CD14-positive monocyte (primary cell): ENCODE data around the gene YTHDF1. TPM values are rescaled to one million over a fixed set of nuclear protein-coding genes. Genes with fewer than 3 reads are reported as not detected.
A peak's percentile ranks its signal among the peaks of the same experiment; 100 is the strongest.

Experiments
- DNase-seq, 3 donors: peaks; one replicate each; pipeline ENCODE4 v3.0.0-alpha.2; 2011 to 2022
- H2AFZ ChIP-seq: 2 replicates; pipeline ENCODE4 v1.6.0; 2012; ENCODE audit warnings: mild to moderate bottlenecking, low read depth, low read length, inconsistent platforms; ENCODE audit not compliant: insufficient read depth, poor library complexity, severe bottlenecking
- H3K27ac ChIP-seq, 2 donors: 1 replicate in 1 of 2; 2 replicates in 1 of 2; pipeline ENCODE4 v1.5.1; 2012 to 2013; ENCODE audit warnings: low read length in 2 of 2, control low read depth in 1 of 2, inconsistent platforms in 1 of 2, low read depth in 1 of 2, mild to moderate bottlenecking in 1 of 2
- H3K27me3 ChIP-seq, 2 donors: one replicate each; pipeline versions ENCODE4 v1.6.0 to v1.6.1; 2011 to 2013; ENCODE audit warnings: low read length in 2 of 2; ENCODE audit not compliant: control insufficient read depth in 2 of 2, insufficient read depth in 2 of 2
- H3K36me3 ChIP-seq, 2 donors: replicated peaks in 1 of 2; 1 replicate in 1 of 2; 2 replicates in 1 of 2; pipeline versions ENCODE4 v1.5.1 to v1.6.1; 2012 to 2013; ENCODE audit warnings: low read length in 2 of 2, control low read depth in 1 of 2, inconsistent platforms in 1 of 2, mild to moderate bottlenecking in 1 of 2; ENCODE audit not compliant: insufficient read depth in 2 of 2, control insufficient read depth in 1 of 2
- H3K4me1 ChIP-seq, 2 donors: 1 replicate in 1 of 2; 2 replicates in 1 of 2; pipeline versions ENCODE4 v1.5.1 to v1.6.1; 2012 to 2013; ENCODE audit warnings: low read length in 2 of 2, control low read depth in 1 of 2, inconsistent platforms in 1 of 2, mild to moderate bottlenecking in 1 of 2, moderate library complexity in 1 of 2; ENCODE audit not compliant: insufficient read depth in 2 of 2, control insufficient read depth in 1 of 2
- H3K4me2 ChIP-seq: replicated peaks from 2 replicates; pipeline ENCODE3; 2012; ENCODE audit warnings: low read length, moderate library complexity, mild to moderate bottlenecking; ENCODE audit not compliant: poor library complexity, severe bottlenecking; ENCODE audit errors: extremely low read depth
- H3K4me3 ChIP-seq, 3 experiments: fragments of 200-600 bp in 1 of 3; sonication (generic) in 1 of 3; replicated peaks in 1 of 3; 1 replicate in 2 of 3; 2 replicates in 1 of 3; pipeline ENCODE4 v1.5.1; 2011 to 2013; ENCODE audit warnings: low read length in 3 of 3, mild to moderate bottlenecking in 3 of 3, control low read depth in 2 of 3, low read depth in 2 of 3, inconsistent platforms in 1 of 3, moderate library complexity in 1 of 3
- H3K79me2 ChIP-seq: 2 replicates; pipeline ENCODE4 v1.6.0; 2012; ENCODE audit warnings: mild to moderate bottlenecking, control low read depth, inconsistent platforms, low read length, moderate library complexity; ENCODE audit not compliant: insufficient read depth
- H3K9ac ChIP-seq: 2 replicates; pipeline ENCODE4 v1.6.0; 2017; ENCODE audit warnings: low read length, mild to moderate bottlenecking; ENCODE audit not compliant: insufficient read depth, poor library complexity, severe bottlenecking
- H3K9me3 ChIP-seq, 2 donors: replicated peaks in 1 of 2; 1 replicate in 1 of 2; 2 replicates in 1 of 2; pipeline versions ENCODE4 v1.5.1 to v1.6.1; 2012 to 2013; ENCODE audit warnings: low read length in 2 of 2, control low read depth in 1 of 2; ENCODE audit not compliant: control insufficient read depth in 1 of 2, insufficient read depth in 1 of 2
- H4K20me1 ChIP-seq: 2 replicates; pipeline ENCODE4 v1.6.0; 2012; ENCODE audit warnings: mild to moderate bottlenecking, low read length, control low read depth, moderate library complexity; ENCODE audit not compliant: insufficient read depth
- H3K27ac Mint-ChIP-seq, 7 donors: one replicate each; pipeline ENCODE4 v1.8.0; 2020; ENCODE audit warnings: mild to moderate bottlenecking in 7 of 7, mixed read lengths in 7 of 7, moderate library complexity in 6 of 7, inconsistent platforms in 2 of 7
- H3K27me3 Mint-ChIP-seq, 3 donors: one replicate each; pipeline ENCODE4 v1.8.0; 2021 to 2022; ENCODE audit warnings: low read depth in 3 of 3, mild to moderate bottlenecking in 3 of 3, mixed read lengths in 3 of 3, moderate library complexity in 3 of 3, inconsistent platforms in 1 of 3
- H3K36me3 Mint-ChIP-seq, 2 donors: one replicate each; pipeline ENCODE4 v1.8.0; 2020; ENCODE audit warnings: mixed read lengths in 2 of 2, inconsistent platforms in 1 of 2, mild to moderate bottlenecking in 1 of 2
- H3K4me1 Mint-ChIP-seq: one replicate; pipeline ENCODE4 v1.8.0; 2020; ENCODE audit warnings: mild to moderate bottlenecking, mixed read lengths
- H3K4me3 Mint-ChIP-seq, 2 donors: one replicate each; pipeline ENCODE4 v1.8.0; 2020; ENCODE audit warnings: mild to moderate bottlenecking in 2 of 2, mixed read lengths in 2 of 2, moderate library complexity in 1 of 2
- H3K9me3 Mint-ChIP-seq, 7 donors: one replicate each; pipeline ENCODE4 v1.8.0; 2020 to 2022; ENCODE audit warnings: mixed read lengths in 7 of 7, mild to moderate bottlenecking in 6 of 7, moderate library complexity in 6 of 7, inconsistent platforms in 2 of 7
- CTCF ChIP-seq: fragments of 200-600 bp; IDR thresholded peaks from one replicate; pipeline ENCODE4 v1.8.0; 2022; ENCODE audit warnings: antibody characterized with exemption, mild to moderate bottlenecking
- whole genome bisulfite sequencing: methylation state at CpG from one replicate; pipeline ENCODE4 v1.1.5; 2013; ENCODE audit warnings: missing lambda C conversion rate; ENCODE audit not compliant: insufficient coverage; 5-methylcytosine and 5-hydroxymethylcytosine counted together
- intact Hi-C, 2 donors: fragments of 100-400 bp; cut with micrococcal nuclease; formaldehyde crosslinking; loops; one replicate each; pipeline versions ENCODE4 v1.15.0 to v1.15.1; 2023
- polyA plus RNA-seq, 3 donors: library from polyadenylated mRNA; depleted of rRNA in 1 of 3; unstranded in 2 of 3; stranded (reverse) in 1 of 3; fragments of 300-500 nt in 2 of 3; fragments of >200 nt in 1 of 3; fragmentation: Illumina TruSeq in 2 of 3; gene quantifications; 1 replicate in 2 of 3; 2 replicates in 1 of 3; pipeline ENCODE4 v1.2.3, GENCODE V29; 2012 to 2021

The YTHDF1 gene
- polyA plus RNA-seq, 3 donors, result 18.0 to 33.4 (median 25.9) TPM

DNA sequence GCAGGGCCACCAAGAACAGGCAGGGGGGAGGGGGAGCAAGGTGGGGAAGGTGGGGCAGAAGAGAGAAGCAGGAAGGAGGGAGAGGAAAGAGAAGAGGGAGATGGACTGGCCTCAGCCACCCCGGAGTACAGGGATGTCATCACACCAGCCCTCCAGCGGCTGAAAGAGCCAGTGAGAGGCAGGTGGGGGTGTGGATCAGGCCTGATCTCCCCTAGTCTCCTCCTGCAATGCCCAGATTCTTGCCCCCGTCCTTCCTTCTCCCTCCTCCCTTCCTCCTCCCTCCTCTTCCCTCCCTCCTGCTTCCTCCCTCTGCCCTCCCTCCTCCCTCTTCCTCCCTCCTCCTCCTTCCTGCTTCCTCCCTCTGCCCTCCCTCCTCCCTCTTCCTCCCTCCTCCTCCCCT lies 61.5 kb downstream of the YTHDF1 start:
- Mint-ChIP-seq H3K27ac (no peak overlapping the region), H3K4me3 (no peak overlapping the region), H3K27me3 (peaks cover 2 to 17% (median 12%) of the 10 kb centered on the region in 3 donors), H3K36me3 (no peaks in the 10 kb centered on the region), H3K9me3 (peaks cover 0 to 3% (median 0%) of the 10 kb centered on the region in 7 donors), H3K4me1 (no peaks in the 10 kb centered on the region)
- Histone ChIP-seq H3K36me3 (no peaks in the 10 kb centered on the region), H3K4me3 (no peak overlapping the region), H3K27ac (no peak overlapping the region), H3K4me2 (no peak overlapping the region), H3K27me3 (peaks cover 0 to 4% of the 10 kb centered on the region in 2 donors), H3K9ac (no peak overlapping the region), H4K20me1 (no peaks in the 10 kb centered on the region), H3K79me2 (no peaks in the 10 kb centered on the region), H2AFZ (no peak overlapping the region), H3K9me3 (no peaks in the 10 kb centered on the region), H3K4me1 (no peaks in the 10 kb centered on the region)
- no peak for TF ChIP-seq CTCF
- no peak for DNase-seq
- 17% methylated on average over 1 of the region's 3 CpGs for WGBS
- intact Hi-C loops, result no loop called here

GRCh38 chr20:63153254-63154221 lies 62.4 kb downstream of the YTHDF1 start:
- Mint-ChIP-seq H3K9me3 (peaks cover 0 to 4% (median under 1%) of the 10 kb centered on the region in 7 donors), H3K27me3 (peaks cover 2 to 19% (median 12%) of the 10 kb centered on the region in 3 donors)
- no peak overlapping the region for H3K4me3 ChIP-seq

More at GRCh38 chr20:63153254-63154221, 62.4 kb downstream of the YTHDF1 start:
- Mint-ChIP-seq H3K36me3 (no peaks in the 10 kb centered on the region), H3K4me3 (no peak overlapping the region), H3K4me1 (no peaks in the 10 kb centered on the region), H3K27ac (peak overlapping the region in 1 of 7 donors; percentile 20)
- Histone ChIP-seq H4K20me1 (no peaks in the 10 kb centered on the region), H3K27me3 (peaks cover 0 to 4% of the 10 kb centered on the region in 2 donors), H3K4me2 (no peak overlapping the region), H3K36me3 (no peaks in the 10 kb centered on the region), H2AFZ (no peak overlapping the region), H3K9ac (no peak overlapping the region), H3K9me3 (peaks cover 0 to 4% of the 10 kb centered on the region in 2 donors), H3K4me1 (no peaks in the 10 kb centered on the region), H3K79me2 (no peaks in the 10 kb centered on the region), H3K27ac (no peak overlapping the region)
- intact Hi-C loops, result no loop called here
- no peak for TF ChIP-seq CTCF
- DNase-seq, result no peak
- WGBS, result 73% methylated on average over 4 of the region's 16 CpGs
